ENCODE data around the gene KLK5. TPM values are rescaled to one million over a fixed set of nuclear protein-coding genes. Genes with fewer than 3 reads are reported as not detected.

Gene KLK5
- polyA plus RNA-seq, 3 donors = not detected

GRCh38 chr19:50949861-50950260 lies 3.0 kb downstream of the KLK5 start:
- Histone ChIP-seq H3K4me2 (replicated peaks; ENCODE audit: extremely low read depth, low read length, poor library complexity, severe bottlenecking) (no peak overlapping the region), H3K36me3 (replicated peaks in 1 of 2; ENCODE audit: control insufficient read depth in 1 of 2, insufficient read depth in 2 of 2, low read length in 2 of 2) (no peaks in the 10 kb centered on the region), H3K4me1 (ENCODE audit: control insufficient read depth in 1 of 2, insufficient read depth in 2 of 2, low read length in 2 of 2) (no peaks in the 10 kb centered on the region), H3K4me3 (replicated peaks in 1 of 3; ENCODE audit: low read depth in 2 of 3, low read length in 3 of 3) (no peak overlapping the region), H3K27ac (ENCODE audit: low read depth in 1 of 2, low read length in 2 of 2) (no peak overlapping the region), H3K79me2 (ENCODE audit: insufficient read depth, low read length) (no peaks in the 10 kb centered on the region), H4K20me1 (ENCODE audit: insufficient read depth, low read length) (no peaks in the 10 kb centered on the region), H3K9me3 (replicated peaks in 1 of 2; ENCODE audit: control insufficient read depth in 1 of 2, insufficient read depth in 1 of 2, low read length in 2 of 2) (no peaks in the 10 kb centered on the region), H2AFZ (ENCODE audit: insufficient read depth, low read depth, low read length, poor library complexity, severe bottlenecking) (no peak overlapping the region), H3K9ac (ENCODE audit: insufficient read depth, low read length, poor library complexity, severe bottlenecking) (no peak overlapping the region), H3K27me3 (ENCODE audit: control insufficient read depth in 2 of 2, insufficient read depth in 2 of 2, low read length in 2 of 2) (no peaks in the 10 kb centered on the region)
- no peaks in the 10 kb centered on the region for H3K4me1 Mint-ChIP-seq
- H3K36me3 Mint-ChIP-seq = no peaks in the 10 kb centered on the region
- 48% methylated on average over 16 of the region's 19 CpGs for WGBS (ENCODE audit: insufficient coverage)
- intact Hi-C loops (cut with micrococcal nuclease) = no loop called here
- H3K27ac Mint-ChIP-seq = no peak overlapping the region
- no peak for TF ChIP-seq CTCF (IDR thresholded peaks at IDR 0.05)
- peaks cover 3 to 10% (median 6%) of the 10 kb centered on the region in 3 donors for H3K27me3 Mint-ChIP-seq (ENCODE audit: low read depth in 3 of 3)
- H3K4me3 Mint-ChIP-seq = no peak overlapping the region
- DNase-seq = no peak
- peaks cover 0 to 11% (median 4%) of the 10 kb centered on the region in 7 donors for H3K9me3 Mint-ChIP-seq

- intact Hi-C loops (cut with micrococcal nuclease) = no loop called here
These were observed 5.7 kb downstream of the KLK5 start for GRCh38 chr19:50947123-50947522.

More at GRCh38 chr19:50947123-50947522, 5.7 kb downstream of the KLK5 start:
- Mint-ChIP-seq H3K4me3 (no peak overlapping the region), H3K9me3 (peaks cover 3 to 12% (median 8%) of the 10 kb centered on the region in 7 donors), H3K27ac (no peak overlapping the region), H3K27me3 (ENCODE audit: low read depth in 3 of 3) (peaks cover 3 to 11% (median 10%) of the 10 kb centered on the region in 3 donors), H3K4me1 (no peaks in the 10 kb centered on the region), H3K36me3 (no peaks in the 10 kb centered on the region)
- no peak overlapping the region for H3K27ac ChIP-seq (ENCODE audit: low read depth in 1 of 2, low read length in 2 of 2)
- H3K36me3 ChIP-seq (replicated peaks in 1 of 2; ENCODE audit: control insufficient read depth in 1 of 2, insufficient read depth in 2 of 2, low read length in 2 of 2) = no peaks in the 10 kb centered on the region
- no peak overlapping the region for H3K4me2 ChIP-seq (replicated peaks; ENCODE audit: extremely low read depth, low read length, poor library complexity, severe bottlenecking)
- H4K20me1 ChIP-seq (ENCODE audit: insufficient read depth, low read length) = no peaks in the 10 kb centered on the region
- H3K79me2 ChIP-seq (ENCODE audit: insufficient read depth, low read length) = no peaks in the 10 kb centered on the region
- 82% methylated on average over 4 of the region's 4 CpGs for WGBS (ENCODE audit: insufficient coverage)
- peaks cover 0 to 4% of the 10 kb centered on the region in 2 donors for H3K9me3 ChIP-seq (replicated peaks in 1 of 2; ENCODE audit: control insufficient read depth in 1 of 2, insufficient read depth in 1 of 2, low read length in 2 of 2)
- DNase-seq = no peak
- no peak overlapping the region for H3K4me3 ChIP-seq (replicated peaks in 1 of 3; ENCODE audit: low read depth in 2 of 3, low read length in 3 of 3)
- no peaks in the 10 kb centered on the region for H3K27me3 ChIP-seq (ENCODE audit: control insufficient read depth in 2 of 2, insufficient read depth in 2 of 2, low read length in 2 of 2)
- no peak for TF ChIP-seq CTCF (IDR thresholded peaks at IDR 0.05)
- no peaks in the 10 kb centered on the region for H3K4me1 ChIP-seq (ENCODE audit: control insufficient read depth in 1 of 2, insufficient read depth in 2 of 2, low read length in 2 of 2)
- H3K9ac ChIP-seq (ENCODE audit: insufficient read depth, low read length, poor library complexity, severe bottlenecking) = no peak overlapping the region
- H2AFZ ChIP-seq (ENCODE audit: insufficient read depth, low read depth, low read length, poor library complexity, severe bottlenecking) = no peak overlapping the region

Data from CD14-positive monocyte (primary cell).